MM.1S (cell line): ENCODE results near the gene TTC16.

ENCODE experiments used
- DNase-seq: peaks from one replicate; pipeline ENCODE4 v3.0.0-alpha.2; 2015
- H2AFZ ChIP-seq: fragments of 300-600 bp; sonication (generic); 2 replicates; pipeline ENCODE4 v1.6.0; 2016; ENCODE audit warnings: antibody characterized with exemption, low read length
- H3F3A ChIP-seq: fragments of 300-600 bp; sonication (generic); 2 replicates; pipeline ENCODE4 v1.6.1; 2016; ENCODE audit warnings: mild to moderate bottlenecking, antibody characterized with exemption, low read length, moderate library complexity, mixed read lengths; ENCODE audit not compliant: insufficient read depth
- H3K27ac ChIP-seq: fragments of 300-600 bp; sonication (generic); 2 replicates; pipeline ENCODE4 v1.5.1; 2016; ENCODE audit warnings: mild to moderate bottlenecking, low read length
- H3K27me3 ChIP-seq: fragments of 300-600 bp; sonication (generic); replicated peaks from 2 replicates; pipeline ENCODE4 v1.6.0; 2016; ENCODE audit warnings: low read length; ENCODE audit not compliant: insufficient read depth
- H3K36me3 ChIP-seq: fragments of 300-600 bp; sonication (generic); replicated peaks from 2 replicates; pipeline ENCODE4 v1.6.1; 2016; ENCODE audit warnings: mild to moderate bottlenecking, low read length, mixed read lengths; ENCODE audit not compliant: insufficient read depth
- H3K4me1 ChIP-seq: fragments of 300-600 bp; sonication (generic); 2 replicates; pipeline ENCODE4 v1.6.1; 2016; ENCODE audit warnings: low read length, mixed read lengths
- H3K4me2 ChIP-seq: fragments of 300-600 bp; sonication (generic); 2 replicates; pipeline ENCODE4 v1.6.0; 2016; ENCODE audit warnings: low read depth, low read length
- H3K4me3 ChIP-seq: fragments of 300-600 bp; sonication (generic); 2 replicates; pipeline ENCODE4 v1.5.1; 2016; ENCODE audit warnings: low read length, mixed read lengths
- H3K79me2 ChIP-seq: fragments of 300-600 bp; sonication (generic); 2 replicates; pipeline ENCODE4 v1.6.1; 2016; ENCODE audit warnings: mixed run types, low read length, mixed read lengths
- H3K9ac ChIP-seq: fragments of 300-600 bp; sonication (generic); 2 replicates; pipeline ENCODE4 v1.6.1; 2016; ENCODE audit warnings: low read length, mixed read lengths
- H3K9me2 ChIP-seq: fragments of 300-600 bp; sonication (generic); replicated peaks from 2 replicates; pipeline ENCODE4 v1.6.1; 2016; ENCODE audit warnings: mild to moderate bottlenecking, low read length, mixed read lengths; ENCODE audit not compliant: insufficient read depth
- H3K9me3 ChIP-seq: fragments of 300-600 bp; sonication (generic); replicated peaks from 2 replicates; pipeline ENCODE4 v1.6.1; 2016; ENCODE audit warnings: mild to moderate bottlenecking, low read length, mixed read lengths; ENCODE audit not compliant: insufficient read depth
- H4K20me1 ChIP-seq: fragments of 300-600 bp; sonication (generic); 2 replicates; pipeline ENCODE4 v1.6.1; 2016; ENCODE audit warnings: mild to moderate bottlenecking, low read length, moderate library complexity, mixed read lengths; ENCODE audit not compliant: insufficient read depth
- EZH2 ChIP-seq: fragments of 300-600 bp; sonication (generic); optimal IDR thresholded peaks from 2 replicates; pipeline ENCODE3; 2017; ENCODE audit warnings: low read depth, mild to moderate bottlenecking, antibody characterized with exemption, low read length, mixed read lengths
- EZH2phosphoT487 ChIP-seq: fragments of 300-600 bp; sonication (generic); IDR thresholded peaks from 2 replicates; pipeline ENCODE4 v1.6.1; 2018; ENCODE audit warnings: antibody characterized with exemption, low read length
- TF ChIP-seq, protein P1 (sequence below): fragments of 300-600 bp; sonication (generic); IDR thresholded peaks from 2 replicates; pipeline ENCODE4 v1.5.1; 2016; ENCODE audit warnings: antibody characterized with exemption, low read length, mixed read lengths

Gene TTC16

DNA sequence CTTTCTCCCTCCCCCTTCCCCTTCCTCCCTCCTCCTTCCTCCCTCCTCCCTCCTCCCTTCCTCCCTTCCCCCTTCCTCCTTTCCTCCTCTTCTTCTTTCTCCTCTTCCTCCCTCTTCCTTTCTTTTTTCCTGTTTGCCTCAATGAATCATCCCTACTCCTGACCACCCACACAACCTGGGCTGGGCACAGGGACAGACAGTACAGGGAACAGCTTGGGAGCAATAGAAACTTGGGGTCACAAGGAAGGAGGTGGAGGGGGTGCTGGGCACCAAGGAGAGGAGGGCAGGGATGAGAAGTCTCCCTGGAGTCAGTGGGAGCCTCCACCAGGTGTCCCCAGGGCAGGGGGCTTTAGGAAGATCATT lies 5.0 kb downstream of the TTC16 start:
- H3K36me3 ChIP-seq = no peaks in the 10 kb centered on the region
- H3K9ac ChIP-seq = no peak overlapping the region
- H3K4me2 ChIP-seq = no peak overlapping the region
- H3K27me3 ChIP-seq = peaks cover 8% of the 10 kb centered on the region; the same call in 1 of the 2 replicates
- no peak overlapping the region for H3K27ac ChIP-seq
- TF ChIP-seq EZH2 = no peak
- TF ChIP-seq, protein P1, sequence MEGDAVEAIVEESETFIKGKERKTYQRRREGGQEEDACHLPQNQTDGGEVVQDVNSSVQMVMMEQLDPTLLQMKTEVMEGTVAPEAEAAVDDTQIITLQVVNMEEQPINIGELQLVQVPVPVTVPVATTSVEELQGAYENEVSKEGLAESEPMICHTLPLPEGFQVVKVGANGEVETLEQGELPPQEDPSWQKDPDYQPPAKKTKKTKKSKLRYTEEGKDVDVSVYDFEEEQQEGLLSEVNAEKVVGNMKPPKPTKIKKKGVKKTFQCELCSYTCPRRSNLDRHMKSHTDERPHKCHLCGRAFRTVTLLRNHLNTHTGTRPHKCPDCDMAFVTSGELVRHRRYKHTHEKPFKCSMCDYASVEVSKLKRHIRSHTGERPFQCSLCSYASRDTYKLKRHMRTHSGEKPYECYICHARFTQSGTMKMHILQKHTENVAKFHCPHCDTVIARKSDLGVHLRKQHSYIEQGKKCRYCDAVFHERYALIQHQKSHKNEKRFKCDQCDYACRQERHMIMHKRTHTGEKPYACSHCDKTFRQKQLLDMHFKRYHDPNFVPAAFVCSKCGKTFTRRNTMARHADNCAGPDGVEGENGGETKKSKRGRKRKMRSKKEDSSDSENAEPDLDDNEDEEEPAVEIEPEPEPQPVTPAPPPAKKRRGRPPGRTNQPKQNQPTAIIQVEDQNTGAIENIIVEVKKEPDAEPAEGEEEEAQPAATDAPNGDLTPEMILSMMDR = no peak
- TF ChIP-seq EZH2phosphoT487 = no peak
- H3K79me2 ChIP-seq = no peaks in the 10 kb centered on the region
- DNase-seq = no peak
- no peaks in the 10 kb centered on the region for H3K9me2 ChIP-seq
- no peaks in the 10 kb centered on the region for H4K20me1 ChIP-seq
- H3K4me1 ChIP-seq = no peaks in the 10 kb centered on the region
- no peak overlapping the region for H2AFZ ChIP-seq
- H3K4me3 ChIP-seq = no peak overlapping the region
- H3K9me3 ChIP-seq = no peaks in the 10 kb centered on the region
- H3F3A ChIP-seq = no peaks in the 10 kb centered on the region

DNA sequence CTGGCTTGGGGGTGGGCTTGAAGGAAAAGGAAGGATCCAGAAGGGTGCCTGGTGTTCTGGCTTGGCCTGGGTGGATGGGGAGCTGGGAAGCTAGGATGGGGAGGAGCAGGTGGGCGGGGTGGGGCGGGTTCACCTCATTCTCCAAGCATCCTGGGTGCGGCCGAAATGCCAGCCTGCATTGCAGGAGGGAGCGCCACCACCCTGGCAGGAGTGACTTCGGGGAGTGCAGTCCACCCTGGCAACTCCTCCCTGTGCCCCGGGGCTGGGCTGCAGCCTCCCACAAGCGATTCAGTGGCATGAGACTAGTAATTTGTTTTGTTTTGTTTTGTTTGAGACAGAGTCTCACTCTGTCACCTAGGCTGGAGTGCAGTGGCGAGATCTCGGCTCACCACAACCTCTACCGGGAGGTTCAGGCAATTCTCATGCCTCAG lies 5.5 kb downstream of the TTC16 start:
- no peaks in the 10 kb centered on the region for H4K20me1 ChIP-seq
- no peaks in the 10 kb centered on the region for H3K79me2 ChIP-seq
- TF ChIP-seq, protein P1 = no peak
- no peak for TF ChIP-seq EZH2
- no peak for TF ChIP-seq EZH2phosphoT487
- no peaks in the 10 kb centered on the region for H3K36me3 ChIP-seq
- H3K4me3 ChIP-seq = no peak overlapping the region
- H3K9me3 ChIP-seq = no peaks in the 10 kb centered on the region
- H3F3A ChIP-seq = no peaks in the 10 kb centered on the region
- no peak overlapping the region for H3K9ac ChIP-seq
- no peak for DNase-seq
- H3K4me2 ChIP-seq = no peak overlapping the region
- no peak overlapping the region for H3K27ac ChIP-seq
- no peak overlapping the region for H2AFZ ChIP-seq
- peaks cover 8% of the 10 kb centered on the region; the same call in 1 of the 2 replicates for H3K27me3 ChIP-seq
- H3K9me2 ChIP-seq = no peaks in the 10 kb centered on the region
- no peaks in the 10 kb centered on the region for H3K4me1 ChIP-seq

GRCh38 chr9:127722055-127722745 lies 6.3 kb downstream of the TTC16 start:
- Histone ChIP-seq H3K27ac (no peak overlapping the region), H2AFZ (no peak overlapping the region), H3K9ac (no peak overlapping the region)

More at GRCh38 chr9:127722055-127722745, 6.3 kb downstream of the TTC16 start:
- DNase-seq = no peak
- Histone ChIP-seq H3K9me2 (no peaks in the 10 kb centered on the region), H3K79me2 (no peaks in the 10 kb centered on the region), H3K27me3 (peaks cover 8% of the 10 kb centered on the region; the same call in 1 of the 2 replicates), H3K4me1 (no peaks in the 10 kb centered on the region), H3K36me3 (no peaks in the 10 kb centered on the region), H3K9me3 (no peaks in the 10 kb centered on the region), H3K4me3 (no peak overlapping the region), H4K20me1 (no peaks in the 10 kb centered on the region), H3K4me2 (no peak overlapping the region), H3F3A (no peaks in the 10 kb centered on the region)
- TF ChIP-seq EZH2phosphoT487 (no peak), EZH2 (no peak)
- TF ChIP-seq, protein P1 = no peak
